ENCODE data around the gene DPH2.
A peak's percentile ranks its signal among the peaks of the same experiment; 100 is the strongest.

Gene DPH2

GRCh38 chr1:44000122-44000665 is 30.4 kb downstream of the DPH2 start:
- DNase-seq (ENCODE audit: low spot score): no peak

GRCh38 chr1:44002165-44002564 is 32.4 kb downstream of the DPH2 start:
- DNase-seq (ENCODE audit: low spot score): no peak

- DNase-seq (ENCODE audit: low spot score): no peak
Observed at GRCh38 chr1:44002606-44003157, 32.9 kb downstream of the DPH2 start.

- no peak for DNase-seq (ENCODE audit: low spot score)
Observed at GRCh38 chr1:44008259-44008658, 38.4 kb downstream of the DPH2 start.

GRCh38 chr1:44010935-44011471 is 41.2 kb downstream of the DPH2 start:
- no peak for DNase-seq (ENCODE audit: low spot score)

- DNase-seq (ENCODE audit: low spot score): no peak
Observed at GRCh38 chr1:44012404-44012803, 42.6 kb downstream of the DPH2 start.

- no peak for DNase-seq (ENCODE audit: low spot score)
Observed at GRCh38 chr1:44012941-44013609, 43.3 kb downstream of the DPH2 start.

- DNase-seq (ENCODE audit: low spot score): no peak
Observed at GRCh38 chr1:44013949-44014348, 44.1 kb downstream of the DPH2 start.

- no peak for DNase-seq (ENCODE audit: low spot score)
Observed at GRCh38 chr1:44014365-44015104, 44.7 kb downstream of the DPH2 start.

- peak; percentile 35 for DNase-seq (ENCODE audit: low spot score)
Observed at GRCh38 chr1:44015206-44015605, 45.4 kb downstream of the DPH2 start.

GRCh38 chr1:44016041-44016889 is 46.5 kb downstream of the DPH2 start:
- DNase-seq (ENCODE audit: low spot score): no peak

GRCh38 chr1:44016890-44017400 is 47.1 kb downstream of the DPH2 start:
- DNase-seq (ENCODE audit: low spot score): no peak

GRCh38 chr1:44019466-44019948 is 49.7 kb downstream of the DPH2 start:
- no peak for DNase-seq (ENCODE audit: low spot score)

- DNase-seq (ENCODE audit: low spot score): no peak
Observed at GRCh38 chr1:44020464-44020863, 50.7 kb downstream of the DPH2 start.

GRCh38 chr1:44021156-44021555 is 51.3 kb downstream of the DPH2 start:
- DNase-seq (ENCODE audit: low spot score): no peak

GRCh38 chr1:44021581-44022321 is 51.9 kb downstream of the DPH2 start:
- DNase-seq (ENCODE audit: low spot score): no peak
